ENCODE data around the gene LIFR. TPM values are rescaled to one million over a fixed set of nuclear protein-coding genes. Genes with fewer than 3 reads are reported as not detected.

The LIFR gene
- total and polyA plus RNA-seq, 2 donors (not counting 1 experiment from before 2014, with no cell fraction given), result 43.6 to 65.1 TPM

DNA sequence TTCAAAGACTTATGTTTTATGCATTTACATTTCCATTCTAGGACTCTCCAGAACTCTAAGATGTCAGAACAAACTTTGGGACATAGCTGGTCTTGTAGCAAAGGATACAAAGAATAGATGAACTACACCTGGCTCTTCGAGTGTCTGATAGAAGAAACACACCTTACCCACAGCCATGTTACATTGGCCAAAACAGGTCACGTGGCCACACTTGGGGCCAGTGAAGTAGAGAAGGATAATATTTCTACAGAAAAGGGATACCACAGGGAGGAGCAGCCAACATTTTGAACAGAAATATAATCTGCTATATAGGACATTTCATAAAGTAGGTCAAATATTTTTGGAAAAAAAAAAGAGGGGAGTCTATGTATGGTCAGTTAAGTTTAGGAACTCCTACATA, 22.7 kb upstream of the LIFR start:
- no peak for DNase-seq (ENCODE audit: low read depth in 2 of 2)
- Histone ChIP-seq H3K4me3 (replicated peaks in 1 of 4; ENCODE audit: control extremely low read depth in 1 of 4, insufficient read depth in 1 of 4, low read depth in 3 of 4, low read length in 4 of 4) (no peak overlapping the region), H4K20me1 (ENCODE audit: control insufficient read depth, extremely low read depth, insufficient read depth, low read length) (no peaks in the 10 kb centered on the region), H3K36me3 (ENCODE audit: control insufficient read depth, insufficient read depth, low read length) (no peaks in the 10 kb centered on the region), H2AFZ (ENCODE audit: low read length) (no peak overlapping the region), H3K9ac (ENCODE audit: insufficient read depth, low read length) (no peak overlapping the region), H3K4me1 (ENCODE audit: control insufficient read depth, extremely low read depth, insufficient read depth, low read length) (no peaks in the 10 kb centered on the region), H3K27ac (ENCODE audit: insufficient read depth, low read length) (no peak overlapping the region), H3K4me2 (ENCODE audit: extremely low read depth, insufficient read depth, low read length) (no peak overlapping the region), H3K27me3 (ENCODE audit: control insufficient read depth, insufficient read depth, low read length) (peaks cover 6% of the 10 kb centered on the region), H3K9me3 (ENCODE audit: control insufficient read depth, insufficient read depth, low read depth, low read length) (no peaks in the 10 kb centered on the region), H3K79me2 (ENCODE audit: control insufficient read depth, insufficient read depth, low read length) (no peaks in the 10 kb centered on the region)
- no peak for TF ChIP-seq EZH2 (IDR thresholded peaks at IDR 0.05; ENCODE audit: low read length, missing control alignments)
- TF ChIP-seq, protein P1, sequence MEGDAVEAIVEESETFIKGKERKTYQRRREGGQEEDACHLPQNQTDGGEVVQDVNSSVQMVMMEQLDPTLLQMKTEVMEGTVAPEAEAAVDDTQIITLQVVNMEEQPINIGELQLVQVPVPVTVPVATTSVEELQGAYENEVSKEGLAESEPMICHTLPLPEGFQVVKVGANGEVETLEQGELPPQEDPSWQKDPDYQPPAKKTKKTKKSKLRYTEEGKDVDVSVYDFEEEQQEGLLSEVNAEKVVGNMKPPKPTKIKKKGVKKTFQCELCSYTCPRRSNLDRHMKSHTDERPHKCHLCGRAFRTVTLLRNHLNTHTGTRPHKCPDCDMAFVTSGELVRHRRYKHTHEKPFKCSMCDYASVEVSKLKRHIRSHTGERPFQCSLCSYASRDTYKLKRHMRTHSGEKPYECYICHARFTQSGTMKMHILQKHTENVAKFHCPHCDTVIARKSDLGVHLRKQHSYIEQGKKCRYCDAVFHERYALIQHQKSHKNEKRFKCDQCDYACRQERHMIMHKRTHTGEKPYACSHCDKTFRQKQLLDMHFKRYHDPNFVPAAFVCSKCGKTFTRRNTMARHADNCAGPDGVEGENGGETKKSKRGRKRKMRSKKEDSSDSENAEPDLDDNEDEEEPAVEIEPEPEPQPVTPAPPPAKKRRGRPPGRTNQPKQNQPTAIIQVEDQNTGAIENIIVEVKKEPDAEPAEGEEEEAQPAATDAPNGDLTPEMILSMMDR (conservative IDR thresholded peaks at IDR 0.05 in 1 of 2, IDR thresholded peaks at IDR 0.05 in 1 of 2; ENCODE audit: low read depth in 1 of 2, low read length in 2 of 2), result no peak

- Histone ChIP-seq H3K27ac (ENCODE audit: insufficient read depth, low read length) (no peak overlapping the region), H3K36me3 (ENCODE audit: control insufficient read depth, insufficient read depth, low read length) (no peaks in the 10 kb centered on the region), H3K4me1 (ENCODE audit: control insufficient read depth, extremely low read depth, insufficient read depth, low read length) (no peaks in the 10 kb centered on the region), H3K79me2 (ENCODE audit: control insufficient read depth, insufficient read depth, low read length) (no peaks in the 10 kb centered on the region), H3K9ac (ENCODE audit: insufficient read depth, low read length) (no peak overlapping the region), H3K9me3 (ENCODE audit: control insufficient read depth, insufficient read depth, low read depth, low read length) (no peaks in the 10 kb centered on the region), H3K27me3 (ENCODE audit: control insufficient read depth, insufficient read depth, low read length) (peaks cover 6% of the 10 kb centered on the region), H3K4me2 (ENCODE audit: extremely low read depth, insufficient read depth, low read length) (no peak overlapping the region), H3K4me3 (replicated peaks in 1 of 4; ENCODE audit: control extremely low read depth in 1 of 4, insufficient read depth in 1 of 4, low read depth in 3 of 4, low read length in 4 of 4) (no peak overlapping the region), H4K20me1 (ENCODE audit: control insufficient read depth, extremely low read depth, insufficient read depth, low read length) (no peaks in the 10 kb centered on the region), H2AFZ (ENCODE audit: low read length) (no peak overlapping the region)
- no peak for TF ChIP-seq EZH2 (IDR thresholded peaks at IDR 0.05; ENCODE audit: low read length, missing control alignments)
- TF ChIP-seq, protein P1 (conservative IDR thresholded peaks at IDR 0.05 in 1 of 2, IDR thresholded peaks at IDR 0.05 in 1 of 2; ENCODE audit: low read depth in 1 of 2, low read length in 2 of 2), result no peak
- DNase-seq (ENCODE audit: low read depth in 2 of 2), result no peak
These were observed 20.7 kb upstream of the LIFR start for GRCh38 chr5:38576961-38577684.

DNA sequence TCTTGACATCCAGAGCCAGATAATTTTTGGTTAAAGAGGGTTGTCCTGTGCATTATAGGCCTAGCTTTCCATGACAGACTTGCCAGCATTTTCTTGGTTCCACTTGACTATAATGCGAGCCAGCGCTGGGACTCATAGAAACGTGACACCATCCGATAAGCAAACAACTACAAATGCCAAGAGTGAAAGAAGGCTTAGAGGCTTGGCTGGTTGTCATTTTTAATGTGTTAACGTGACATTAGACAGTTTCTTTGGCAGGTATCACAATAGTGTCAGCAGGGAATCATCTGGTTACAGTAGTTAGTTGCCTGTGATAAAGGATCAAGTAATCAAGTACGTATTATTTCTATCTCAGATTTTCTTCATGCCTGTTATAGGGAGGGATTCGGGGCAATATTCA, 20.0 kb upstream of the LIFR start:
- no peaks in the 10 kb centered on the region for H3K9me3 ChIP-seq (ENCODE audit: control insufficient read depth, insufficient read depth, low read depth, low read length)
- H3K36me3 ChIP-seq (ENCODE audit: control insufficient read depth, insufficient read depth, low read length), result no peaks in the 10 kb centered on the region
- no peak overlapping the region for H3K4me3 ChIP-seq (replicated peaks in 1 of 4; ENCODE audit: control extremely low read depth in 1 of 4, insufficient read depth in 1 of 4, low read depth in 3 of 4, low read length in 4 of 4)
- H3K4me2 ChIP-seq (ENCODE audit: extremely low read depth, insufficient read depth, low read length), result no peak overlapping the region
- no peak overlapping the region for H3K9ac ChIP-seq (ENCODE audit: insufficient read depth, low read length)
- H2AFZ ChIP-seq (ENCODE audit: low read length), result no peak overlapping the region
- H3K4me1 ChIP-seq (ENCODE audit: control insufficient read depth, extremely low read depth, insufficient read depth, low read length), result no peaks in the 10 kb centered on the region
- no peak overlapping the region for H3K27ac ChIP-seq (ENCODE audit: insufficient read depth, low read length)
- no peaks in the 10 kb centered on the region for H3K79me2 ChIP-seq (ENCODE audit: control insufficient read depth, insufficient read depth, low read length)
- H4K20me1 ChIP-seq (ENCODE audit: control insufficient read depth, extremely low read depth, insufficient read depth, low read length), result no peaks in the 10 kb centered on the region
- H3K27me3 ChIP-seq (ENCODE audit: control insufficient read depth, insufficient read depth, low read length), result peaks cover 6% of the 10 kb centered on the region
- no peak for DNase-seq (ENCODE audit: low read depth in 2 of 2)
- no peak for TF ChIP-seq EZH2 (IDR thresholded peaks at IDR 0.05; ENCODE audit: low read length, missing control alignments)
- TF ChIP-seq, protein P1 (conservative IDR thresholded peaks at IDR 0.05 in 1 of 2, IDR thresholded peaks at IDR 0.05 in 1 of 2; ENCODE audit: low read depth in 1 of 2, low read length in 2 of 2), result no peak
